ENCODE measurements around the gene GSK3A. TPM values are rescaled to one million over a fixed set of nuclear protein-coding genes. Genes with fewer than 3 reads are reported as not detected.

Gene GSK3A
- total RNA-seq, 1 experiment from 2014 or later: 46.0 TPM

GRCh38 chr19:42289556-42290041, 47.2 kb upstream of the GSK3A start:
- in situ Hi-C loops (cut with HindIII; ENCODE audit: low pct_unique_long_range_greater_than_20kb, low sequenced_read_pairs): no loop called here
- Histone ChIP-seq H3K4me3 (ENCODE audit: low read depth in 2 of 2, low read length in 2 of 2) (no peak overlapping the region), H3K27ac (ENCODE audit: low read length) (no peak overlapping the region), H3K4me1 (ENCODE audit: control insufficient read depth, insufficient read depth, low read length) (peaks cover 15% of the 10 kb centered on the region), H3K27me3 (ENCODE audit: control insufficient read depth, insufficient read depth, low read length) (no peaks in the 10 kb centered on the region), H3K36me3 (ENCODE audit: control insufficient read depth, insufficient read depth, low read length) (no peaks in the 10 kb centered on the region; the same call in 1 of the 2 replicates), H3K9me3 (ENCODE audit: control insufficient read depth, insufficient read depth, low read depth, low read length) (no peaks in the 10 kb centered on the region)
- BruUV-seq (replicated peaks): no TSS peak
- no peak for DNase-seq (ENCODE audit: low read depth, low spot score)
- intact Hi-C loops (cut with micrococcal nuclease; ENCODE audit: unreplicated experiment): no loop called here
- ChIA-PET CTCF (no interaction called here), POLR2A (no interaction called here)
- TF ChIP-seq, protein P1, sequence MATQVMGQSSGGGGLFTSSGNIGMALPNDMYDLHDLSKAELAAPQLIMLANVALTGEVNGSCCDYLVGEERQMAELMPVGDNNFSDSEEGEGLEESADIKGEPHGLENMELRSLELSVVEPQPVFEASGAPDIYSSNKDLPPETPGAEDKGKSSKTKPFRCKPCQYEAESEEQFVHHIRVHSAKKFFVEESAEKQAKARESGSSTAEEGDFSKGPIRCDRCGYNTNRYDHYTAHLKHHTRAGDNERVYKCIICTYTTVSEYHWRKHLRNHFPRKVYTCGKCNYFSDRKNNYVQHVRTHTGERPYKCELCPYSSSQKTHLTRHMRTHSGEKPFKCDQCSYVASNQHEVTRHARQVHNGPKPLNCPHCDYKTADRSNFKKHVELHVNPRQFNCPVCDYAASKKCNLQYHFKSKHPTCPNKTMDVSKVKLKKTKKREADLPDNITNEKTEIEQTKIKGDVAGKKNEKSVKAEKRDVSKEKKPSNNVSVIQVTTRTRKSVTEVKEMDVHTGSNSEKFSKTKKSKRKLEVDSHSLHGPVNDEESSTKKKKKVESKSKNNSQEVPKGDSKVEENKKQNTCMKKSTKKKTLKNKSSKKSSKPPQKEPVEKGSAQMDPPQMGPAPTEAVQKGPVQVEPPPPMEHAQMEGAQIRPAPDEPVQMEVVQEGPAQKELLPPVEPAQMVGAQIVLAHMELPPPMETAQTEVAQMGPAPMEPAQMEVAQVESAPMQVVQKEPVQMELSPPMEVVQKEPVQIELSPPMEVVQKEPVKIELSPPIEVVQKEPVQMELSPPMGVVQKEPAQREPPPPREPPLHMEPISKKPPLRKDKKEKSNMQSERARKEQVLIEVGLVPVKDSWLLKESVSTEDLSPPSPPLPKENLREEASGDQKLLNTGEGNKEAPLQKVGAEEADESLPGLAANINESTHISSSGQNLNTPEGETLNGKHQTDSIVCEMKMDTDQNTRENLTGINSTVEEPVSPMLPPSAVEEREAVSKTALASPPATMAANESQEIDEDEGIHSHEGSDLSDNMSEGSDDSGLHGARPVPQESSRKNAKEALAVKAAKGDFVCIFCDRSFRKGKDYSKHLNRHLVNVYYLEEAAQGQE (IDR thresholded peaks at IDR 0.05; ENCODE audit: insufficient read depth in 1 of 2, low read depth in 2 of 2, low read length in 1 of 2): no peak
- no peak for TF ChIP-seq POLR2AphosphoS5 (IDR thresholded peaks at IDR 0.05; ENCODE audit: low read depth, low read length)
- TF ChIP-seq TCF7L2 (IDR thresholded peaks at IDR 0.05; ENCODE audit: low read depth, low read length): no peak
- TF ChIP-seq CTCF (IDR thresholded peaks at IDR 0.05): no peak
- no peak for TF ChIP-seq SIN3A (IDR thresholded peaks at IDR 0.05; ENCODE audit: borderline replicate concordance, insufficient read depth, low read depth, low read length)
- no peak for ATAC-seq

DNA sequence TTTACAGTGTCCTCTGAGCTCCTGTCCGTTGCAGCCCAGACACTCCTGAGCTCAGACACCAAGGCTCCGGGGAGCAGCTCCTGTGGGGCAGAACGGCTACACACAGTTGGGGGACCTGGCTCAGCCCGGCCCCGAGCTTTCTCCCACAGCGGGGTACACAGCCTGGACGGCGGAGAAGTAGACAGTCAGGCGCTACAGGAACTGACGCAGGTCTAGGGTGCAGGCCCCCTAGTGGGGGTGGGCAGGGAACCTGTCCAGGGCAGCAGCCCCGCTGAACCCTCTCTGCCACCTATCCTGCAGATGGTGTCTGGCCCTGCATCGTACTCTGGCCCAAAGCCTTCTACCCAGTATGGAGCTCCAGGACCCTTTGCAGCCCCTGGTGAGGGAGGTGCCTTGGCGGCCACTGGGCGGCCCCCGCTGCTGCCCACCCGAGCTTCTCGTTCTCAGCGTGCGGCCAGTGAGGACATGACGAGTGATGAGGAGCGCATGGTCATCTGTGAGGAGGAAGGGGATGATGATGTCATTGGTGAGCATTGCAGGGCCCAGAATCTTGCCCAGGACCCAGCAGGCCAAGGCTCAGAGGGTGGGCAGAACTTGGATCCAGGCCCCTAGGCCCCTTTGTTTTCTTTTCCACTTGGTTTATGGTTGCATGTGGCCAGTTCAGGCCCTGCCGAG, 46.6 kb upstream of the GSK3A start:
- in situ Hi-C loops (cut with HindIII; ENCODE audit: low pct_unique_long_range_greater_than_20kb, low sequenced_read_pairs): no loop called here
- no TSS peak for BruUV-seq (replicated peaks)
- Histone ChIP-seq H3K27me3 (ENCODE audit: control insufficient read depth, insufficient read depth, low read length) (no peaks in the 10 kb centered on the region), H3K4me3 (ENCODE audit: low read depth in 2 of 2, low read length in 2 of 2) (no peak overlapping the region), H3K4me1 (ENCODE audit: control insufficient read depth, insufficient read depth, low read length) (peaks cover 15% of the 10 kb centered on the region), H3K9me3 (ENCODE audit: control insufficient read depth, insufficient read depth, low read depth, low read length) (no peaks in the 10 kb centered on the region), H3K36me3 (ENCODE audit: control insufficient read depth, insufficient read depth, low read length) (no peaks in the 10 kb centered on the region; the same call in 1 of the 2 replicates), H3K27ac (ENCODE audit: low read length) (no peak overlapping the region)
- ChIA-PET POLR2A (no interaction called here), CTCF (interaction anchor here (0.7 kb wide), 2 partner anchors 33 to 174 kb away, joined by 3 to 6 read pairs; no protein-coding TSS in a partner anchor)
- TF ChIP-seq SIN3A (IDR thresholded peaks at IDR 0.05; ENCODE audit: borderline replicate concordance, insufficient read depth, low read depth, low read length) (no peak), CTCF (IDR thresholded peaks at IDR 0.05) (peak; percentile 20; the same call in 1 of the 2 replicates)
- TF ChIP-seq, protein P1 (IDR thresholded peaks at IDR 0.05; ENCODE audit: insufficient read depth in 1 of 2, low read depth in 2 of 2, low read length in 1 of 2): no peak
- intact Hi-C loops (cut with micrococcal nuclease; ENCODE audit: unreplicated experiment): no loop called here
- ATAC-seq (no peak), DNase-seq (ENCODE audit: low read depth, low spot score) (no peak)

Data from Panc1 (cell line).